Tibial nerve (tissue), 4 donors: ENCODE measurements around the gene PRRT1B. TPM values are rescaled to one million over a fixed set of nuclear protein-coding genes. Genes with fewer than 3 reads are reported as not detected.
A peak's percentile ranks its signal among the peaks of the same experiment; 100 is the strongest.
"Not testable (repeated sequence)": the region's sequence is repeated elsewhere in the genome, so short reads cannot be mapped to it uniquely, and the experiment has no call there.

Experiments
- DNase-seq, 2 donors: peaks; one replicate each; pipeline ENCODE4 v3.0.0-alpha.2; 2019; ENCODE audit warnings: low spot score in 2 of 2
- H3K27ac ChIP-seq, 4 donors: fragments of 200-600 bp; sonication (generic) in 3 of 4; one replicate each; pipeline ENCODE4 v1.5.1; 2017 to 2019; ENCODE audit warnings: mild to moderate bottlenecking in 1 of 4
- H3K27me3 ChIP-seq, 2 donors: fragments of 200-600 bp; sonication (generic) in 1 of 2; one replicate each; pipeline versions ENCODE4 v1.5.1 to v1.6.0; 2017 to 2019
- H3K36me3 ChIP-seq, 3 donors: fragments of 200-600 bp; sonication (generic); one replicate each; pipeline ENCODE4 v1.5.1; 2018 to 2019
- H3K4me1 ChIP-seq, 4 donors: fragments of 200-600 bp; sonication (generic) in 3 of 4; one replicate each; pipeline ENCODE4 v1.5.1; 2017 to 2019
- H3K4me3 ChIP-seq, 4 donors: fragments of 200-600 bp; sonication (generic) in 3 of 4; one replicate each; pipeline ENCODE4 v1.5.1; 2017 to 2019; ENCODE audit warnings: mild to moderate bottlenecking in 1 of 4, moderate library complexity in 1 of 4
- H3K9me3 ChIP-seq, 4 donors: fragments of 200-600 bp; sonication (generic) in 3 of 4; one replicate each; pipeline ENCODE4 v1.5.1; 2017 to 2019
- CTCF ChIP-seq, 5 experiments: fragments of 200-600 bp in 3 of 5; fragments of 450-650 bp in 2 of 5; sonication (generic) in 3 of 5; IDR thresholded peaks; one replicate each; pipeline ENCODE4 v1.5.1; 2016 to 2019; ENCODE audit warnings: antibody characterized with exemption in 5 of 5, mild to moderate bottlenecking in 3 of 5, moderate library complexity in 2 of 5
- EP300 ChIP-seq, 2 donors: sonication (generic); formaldehyde crosslinking; IDR thresholded peaks; one replicate each; pipeline ENCODE4 v1.6.1; 2017; ENCODE audit warnings: antibody characterized with exemption in 2 of 2, mild to moderate bottlenecking in 1 of 2
- POLR2A ChIP-seq, 2 donors: fragments of 450-650 bp; IDR thresholded peaks; one replicate each; pipeline ENCODE4 v1.6.1; 2017; ENCODE audit warnings: antibody characterized with exemption in 2 of 2, mild to moderate bottlenecking in 2 of 2, moderate library complexity in 2 of 2
- WGBS, 2 donors: methylation state at CpG; one replicate each; pipeline ENCODE4 v1.1.5; 2018; 5-methylcytosine and 5-hydroxymethylcytosine counted together
- total RNA-seq, 4 donors: library from RNA; depleted of rRNA; stranded (reverse); fragments of >200 nt; gene quantifications; one replicate each; pipeline ENCODE4 v1.1.0, GENCODE V29; 2016

PRRT1B gene
- total RNA-seq, 4 donors from 2014 or later, result not detected

DNA sequence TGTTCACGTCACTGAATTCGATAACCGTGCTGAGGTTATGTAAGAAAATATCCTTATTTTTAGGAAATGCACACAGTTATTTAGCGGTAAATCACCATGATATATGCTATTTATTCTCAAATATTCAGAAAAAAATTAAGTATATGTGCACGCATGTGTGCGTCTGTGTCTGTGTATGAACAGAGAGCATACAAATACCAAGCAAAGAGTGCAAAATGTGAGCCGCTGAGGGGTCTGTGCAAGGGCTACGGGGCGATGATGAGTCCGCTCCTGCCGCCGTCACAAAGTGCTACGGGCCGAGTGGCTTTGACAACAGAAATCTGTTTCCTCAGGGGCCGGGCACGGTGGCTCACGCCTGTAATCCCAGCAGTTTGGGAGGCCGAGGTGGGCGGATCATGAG lies 7.4 kb upstream of the PRRT1B start:
- no peaks in the 10 kb centered on the region for H3K4me1 ChIP-seq
- no peak for DNase-seq
- H3K36me3 ChIP-seq, result no peaks in the 10 kb centered on the region
- H3K9me3 ChIP-seq, result peaks cover 0 to 12% (median 5%) of the 10 kb centered on the region in 4 donors
- H3K27ac ChIP-seq, result no peak overlapping the region
- WGBS, 2 donors, result 93 to 94% methylated on average over 19 of the region's 19 CpGs
- no peak overlapping the region for H3K4me3 ChIP-seq
- no peak for TF ChIP-seq POLR2A (IDR thresholded peaks at IDR 0.05)
- TF ChIP-seq CTCF (IDR thresholded peaks at IDR 0.05), result no peak
- TF ChIP-seq EP300 (IDR thresholded peaks at IDR 0.05), result no peak
- H3K27me3 ChIP-seq, result peaks cover 0 to 3% of the 10 kb centered on the region in 2 donors

DNA sequence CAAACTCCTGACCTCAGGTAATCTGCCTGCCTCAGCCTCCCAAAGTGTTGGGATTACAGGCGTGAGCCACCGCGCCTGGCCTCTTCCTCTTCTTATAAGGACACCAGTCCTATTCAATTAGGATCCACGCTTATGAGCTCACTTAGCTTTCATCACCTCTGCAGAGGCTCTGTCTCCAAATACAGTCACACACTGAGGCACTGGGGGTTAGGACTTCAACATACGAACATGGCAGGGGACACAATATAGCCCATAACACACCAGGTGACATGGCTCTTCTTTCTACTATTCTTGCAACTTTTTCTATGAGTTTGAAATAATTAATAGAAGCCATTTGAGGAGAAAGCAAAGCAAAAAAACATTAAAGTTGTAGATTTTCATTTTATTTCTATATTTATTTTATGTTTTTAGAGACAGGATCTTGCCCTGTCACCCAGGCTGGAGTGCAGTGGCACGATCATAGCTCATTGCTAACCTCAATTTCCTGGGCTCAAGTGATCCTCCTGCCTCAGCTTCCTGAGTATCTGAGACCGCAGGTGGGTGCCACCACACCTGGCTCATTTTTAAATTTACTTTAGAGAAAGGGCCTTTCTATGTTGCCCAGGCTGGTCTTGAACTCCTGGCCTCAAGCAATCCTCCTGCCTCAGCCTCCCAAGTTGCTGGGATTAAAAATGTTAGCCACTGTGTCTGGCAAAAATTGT lies 6.0 kb upstream of the PRRT1B start:
- WGBS, 2 donors, result 92 to 93% methylated on average over 7 of the region's 7 CpGs
- TF ChIP-seq POLR2A (IDR thresholded peaks at IDR 0.05), result no peak
- TF ChIP-seq EP300 (IDR thresholded peaks at IDR 0.05), result no peak
- no peak for TF ChIP-seq CTCF (IDR thresholded peaks at IDR 0.05)
- H3K27me3 ChIP-seq, result peaks cover 0 to 9% of the 10 kb centered on the region in 2 donors
- DNase-seq, result no peak
- H3K36me3 ChIP-seq, result no peaks in the 10 kb centered on the region
- H3K9me3 ChIP-seq, result peaks cover 0 to 26% (median 8%) of the 10 kb centered on the region in 4 donors
- no peak overlapping the region for H3K27ac ChIP-seq
- no peaks in the 10 kb centered on the region for H3K4me1 ChIP-seq
- H3K4me3 ChIP-seq, result no peak overlapping the region

DNA sequence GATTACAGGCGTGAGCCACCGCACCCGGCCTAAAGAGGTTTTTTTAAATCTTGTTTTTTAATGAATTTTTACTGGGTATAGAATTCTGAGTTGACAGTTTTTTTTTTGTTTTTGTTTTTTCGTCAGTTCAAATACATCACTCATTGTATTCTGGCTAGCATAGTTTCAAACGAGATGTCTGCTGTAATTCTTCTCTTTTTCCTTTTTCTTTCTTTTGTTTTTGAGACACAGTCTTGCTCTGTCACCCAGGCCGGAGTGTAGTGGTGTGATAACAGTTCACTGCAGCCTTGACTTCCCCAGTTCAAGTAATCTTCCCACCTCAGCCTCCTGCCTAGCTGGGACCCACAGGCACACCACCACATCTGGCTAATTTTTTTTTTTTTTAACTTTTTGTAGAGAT lies 2.2 kb upstream of the PRRT1B start:
- no peak overlapping the region for H3K27ac ChIP-seq
- DNase-seq, result no peak
- H3K27me3 ChIP-seq, result peaks cover 0 to 47% of the 10 kb centered on the region in 2 donors
- TF ChIP-seq EP300 (IDR thresholded peaks at IDR 0.05) (no peak), CTCF (IDR thresholded peaks at IDR 0.05) (no peak)
- 88 to 91% methylated on average over 6 of the region's 6 CpGs for WGBS, 2 donors
- peaks cover 0 to 36% (median 8%) of the 10 kb centered on the region in 4 donors for H3K9me3 ChIP-seq
- H3K4me3 ChIP-seq, result no peak overlapping the region
- H3K4me1 ChIP-seq, result peaks cover 0 to 19% (median 6%) of the 10 kb centered on the region in 4 donors
- no peaks in the 10 kb centered on the region for H3K36me3 ChIP-seq

DNA sequence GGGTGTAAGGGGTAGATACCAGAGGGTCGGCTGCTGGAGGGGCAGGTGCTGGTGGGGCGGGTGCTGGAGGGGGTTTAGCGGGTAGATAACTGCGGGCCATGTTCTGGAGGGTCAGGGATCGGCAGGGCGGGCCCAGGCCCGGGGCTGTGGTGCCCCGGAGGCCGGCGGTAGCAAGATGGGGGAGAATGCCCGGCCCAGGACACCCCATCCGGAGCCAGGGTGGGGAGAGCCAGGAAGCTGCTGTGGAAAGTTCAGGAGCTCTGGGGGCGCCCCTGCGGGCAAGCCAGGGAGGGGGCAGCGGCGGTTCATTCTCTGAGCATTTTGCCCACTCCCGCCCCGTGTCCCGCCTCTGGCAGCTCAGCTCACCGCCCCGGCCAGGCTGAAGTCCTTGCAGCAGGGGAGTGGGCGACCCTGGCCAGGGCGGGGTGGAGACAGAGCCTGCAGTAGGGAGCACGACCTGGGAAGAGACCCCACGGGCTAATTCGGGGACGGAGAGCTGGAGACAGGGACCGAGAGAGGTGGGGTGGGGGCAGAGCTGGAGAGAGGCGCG lies 538 bp downstream of the PRRT1B start:
- H3K27me3 ChIP-seq, result peaks cover 0 to 61% of the 10 kb centered on the region in 2 donors
- H3K9me3 ChIP-seq, result peaks cover 0 to 36% (median 8%) of the 10 kb centered on the region in 4 donors
- DNase-seq, result no peak
- peaks cover 0 to 19% (median 6%) of the 10 kb centered on the region in 4 donors for H3K4me1 ChIP-seq
- no peaks in the 10 kb centered on the region for H3K36me3 ChIP-seq
- TF ChIP-seq POLR2A (IDR thresholded peaks at IDR 0.05) (no peak), CTCF (IDR thresholded peaks at IDR 0.05) (no peak), EP300 (IDR thresholded peaks at IDR 0.05) (no peak)
- H3K4me3 ChIP-seq, result peak overlapping the region in 1 of 4 donors; percentile 5
- WGBS, 2 donors, result 1 to 3% methylated on average over 24 to 25 of the region's 30 CpGs
- no peak overlapping the region for H3K27ac ChIP-seq

DNA sequence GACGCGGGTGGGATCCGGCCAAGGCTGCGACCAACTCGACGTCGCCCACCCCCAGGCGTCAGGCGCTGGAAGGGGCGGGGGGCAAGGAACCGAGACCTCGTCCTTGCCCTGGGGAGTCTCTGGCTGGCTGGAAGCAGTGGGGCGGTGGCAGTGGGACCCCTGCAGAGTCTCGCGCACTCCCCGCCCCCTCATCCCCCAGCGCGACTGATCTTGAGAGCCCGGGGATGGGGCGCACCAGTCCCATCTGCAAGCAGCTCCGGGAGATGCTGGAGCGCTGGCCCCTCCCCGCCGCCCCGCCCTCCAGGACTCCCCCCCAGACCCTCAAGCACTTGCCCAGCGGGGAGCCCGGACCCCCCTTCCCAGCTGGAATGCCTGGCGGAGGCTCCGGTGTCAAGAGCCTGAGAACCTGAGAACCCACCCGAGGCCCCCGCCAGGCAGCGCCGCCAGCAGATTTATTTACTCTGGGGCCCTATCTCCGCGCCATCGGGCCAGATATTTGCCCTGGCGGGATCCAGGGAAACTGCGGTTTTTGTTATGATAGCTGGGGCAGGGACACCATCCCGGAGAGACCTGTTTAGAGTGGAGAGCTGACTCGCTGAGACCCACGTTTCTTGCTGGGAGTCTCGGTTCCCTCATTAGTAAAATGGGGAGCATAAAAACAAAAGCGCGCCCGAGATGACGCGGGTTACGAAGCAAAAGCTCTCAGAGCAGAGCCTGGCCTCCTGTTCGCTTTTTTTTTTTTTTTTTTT lies 1.2 kb downstream of the PRRT1B start:
- peak overlapping the region in 2 of 4 donors; percentile 18 to 27 for H3K4me3 ChIP-seq
- DNase-seq, result no peak
- H3K27ac ChIP-seq, result no peak overlapping the region
- WGBS, 2 donors, result 4% methylated on average over 36 to 38 of the region's 49 CpGs
- peaks cover 0 to 19% (median 6%) of the 10 kb centered on the region in 4 donors for H3K4me1 ChIP-seq
- no peaks in the 10 kb centered on the region for H3K36me3 ChIP-seq
- H3K27me3 ChIP-seq, result peaks cover 0 to 65% of the 10 kb centered on the region in 2 donors
- peaks cover 0 to 36% (median 8%) of the 10 kb centered on the region in 4 donors for H3K9me3 ChIP-seq
- TF ChIP-seq POLR2A (IDR thresholded peaks at IDR 0.05) (no peak), EP300 (IDR thresholded peaks at IDR 0.05) (no peak), CTCF (IDR thresholded peaks at IDR 0.05) (no peak)

GRCh38 chr9:131549186-131549585 lies 3.9 kb downstream of the PRRT1B start:
- H3K27me3 ChIP-seq, result peaks cover 0 to 88% of the 10 kb centered on the region in 2 donors
- not testable (repeated sequence) for H3K4me3 ChIP-seq, H3K27ac ChIP-seq, H3K36me3 ChIP-seq, DNase-seq
- H3K9me3 ChIP-seq, result peaks cover 0 to 13% (median 0%) of the 10 kb centered on the region in 4 donors
- 82 to 90% methylated on average over 10 of the region's 10 CpGs for WGBS, 2 donors
- peaks cover 0 to 19% (median 6%) of the 10 kb centered on the region in 4 donors for H3K4me1 ChIP-seq

DNA sequence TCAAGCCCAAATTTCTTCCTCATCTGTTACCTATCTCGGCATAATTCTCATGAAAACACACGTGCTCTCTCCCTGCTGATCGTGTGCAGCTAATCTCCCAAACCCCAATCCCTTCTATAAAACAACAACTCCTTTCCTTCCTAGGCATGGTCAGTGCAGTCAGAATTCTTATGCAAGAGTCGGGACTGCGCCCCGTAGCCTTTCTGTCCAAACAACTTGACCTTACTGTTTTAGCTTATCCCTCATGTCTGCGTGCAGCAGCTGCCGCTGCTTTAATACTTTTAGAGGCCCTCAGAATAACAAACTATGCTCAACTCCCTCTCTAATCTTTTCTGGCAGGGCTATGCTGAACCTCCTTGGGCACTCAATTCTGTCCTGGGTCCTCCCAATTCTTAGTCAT lies 5.1 kb downstream of the PRRT1B start:
- Histone ChIP-seq H3K27me3 (peaks cover 0 to 84% of the 10 kb centered on the region in 2 donors), H3K4me1 (peaks cover 0 to 18% (median 6%) of the 10 kb centered on the region in 4 donors)
- not testable (repeated sequence) for DNase-seq, H3K9me3 ChIP-seq, H3K36me3 ChIP-seq, H3K4me3 ChIP-seq, H3K27ac ChIP-seq
- 69 to 73% methylated on average over 8 of the region's 8 CpGs for WGBS, 2 donors
